Bronchial epithelial cell (primary cell): ENCODE data around the gene APOA4. TPM values are rescaled to one million over a fixed set of nuclear protein-coding genes. Genes with fewer than 3 reads are reported as not detected.

ENCODE experiments used
- DNase-seq: peaks from one replicate; pipeline ENCODE4 v3.0.0-alpha.2; 2010; ENCODE audit warnings: low read depth
- FAIRE-seq: peaks from 2 replicates; lab custom pipeline; 2011; peaks lifted over from hg19 to GRCh38; lab: Jason Lieb, UNC
- H3K27me3 ChIP-seq: 2 replicates; pipeline ENCODE4 v1.5.1; 2011; ENCODE audit warnings: low read length; ENCODE audit not compliant: control insufficient read depth, insufficient read depth
- H3K36me3 ChIP-seq: 2 replicates; pipeline ENCODE4 v1.5.1; 2011; ENCODE audit warnings: low read length; ENCODE audit not compliant: control insufficient read depth, insufficient read depth
- H3K4me3 ChIP-seq: 2 replicates; pipeline ENCODE4 v1.5.1; 2011; ENCODE audit warnings: mild to moderate bottlenecking, low read depth, low read length, control low read depth
- CTCF ChIP-seq: IDR thresholded peaks from 2 replicates; pipeline ENCODE4 v1.5.1; 2011; ENCODE audit warnings: mild to moderate bottlenecking, moderate library complexity, low read length, control low read depth, inconsistent platforms; ENCODE audit not compliant: insufficient read depth, severe bottlenecking
- total RNA-seq: library from RNA; depleted of rRNA; stranded (reverse); fragments of >200 nt; gene quantifications from 2 replicates; pipeline ENCODE4 v1.2.1, GENCODE V29; 2014

The APOA4 gene
- total RNA-seq, 1 donor from 2014 or later, result not detected

- FAIRE-seq (no peak), DNase-seq (no peak)
- Histone ChIP-seq H3K36me3 (no peaks in the 10 kb centered on the region), H3K27me3 (no peaks in the 10 kb centered on the region), H3K4me3 (no peak overlapping the region)
- TF ChIP-seq CTCF, result no peak
These were observed 4.1 kb downstream of the APOA4 start for GRCh38 chr11:116819049-116819448.

GRCh38 chr11:116814502-116814901 lies 8.6 kb downstream of the APOA4 start:
- TF ChIP-seq CTCF, result no peak
- H3K27me3 ChIP-seq, result no peaks in the 10 kb centered on the region
- no peak for DNase-seq
- FAIRE-seq, result no peak
- H3K4me3 ChIP-seq, result no peak overlapping the region
- H3K36me3 ChIP-seq, result no peaks in the 10 kb centered on the region

- Histone ChIP-seq H3K27me3 (no peaks in the 10 kb centered on the region), H3K4me3 (no peak overlapping the region), H3K36me3 (no peaks in the 10 kb centered on the region)
- no peak for FAIRE-seq
- no peak for DNase-seq
- no peak for TF ChIP-seq CTCF
These were observed 9.2 kb downstream of the APOA4 start for GRCh38 chr11:116813781-116814471.

GRCh38 chr11:116813170-116813569 lies 9.9 kb downstream of the APOA4 start:
- no peak for TF ChIP-seq CTCF
- H3K4me3 ChIP-seq, result no peak overlapping the region
- FAIRE-seq, result peak; percentile 86
- H3K36me3 ChIP-seq, result no peaks in the 10 kb centered on the region
- DNase-seq, result no peak
- H3K27me3 ChIP-seq, result no peaks in the 10 kb centered on the region

GRCh38 chr11:116812109-116812508 lies 11.0 kb downstream of the APOA4 start:
- no peak for FAIRE-seq
- no peaks in the 10 kb centered on the region for H3K36me3 ChIP-seq
- no peak for DNase-seq
- TF ChIP-seq CTCF, result no peak
- H3K4me3 ChIP-seq, result no peak overlapping the region
- H3K27me3 ChIP-seq, result no peaks in the 10 kb centered on the region

- no peaks in the 10 kb centered on the region for H3K36me3 ChIP-seq
- TF ChIP-seq CTCF, result no peak
- DNase-seq (no peak), FAIRE-seq (no peak)
- H3K27me3 ChIP-seq, result no peaks in the 10 kb centered on the region
- H3K4me3 ChIP-seq, result no peak overlapping the region
These were observed 11.9 kb downstream of the APOA4 start for GRCh38 chr11:116811194-116811593.
